Liver (tissue), 3 donors: Measurements from ENCODE around the gene CHRNA5.

Experiments
- CTCF ChIP-seq: fragments of 150-350 bp; IDR thresholded peaks from 2 replicates; pipeline ENCODE4 v1.5.1; 2017; ENCODE audit warnings: improper control_type of control experiment, low read depth, low read length; ENCODE audit not compliant: missing input control
- GABPA ChIP-seq, 2 donors: IDR thresholded peaks in 1 of 2; conservative IDR thresholded peaks in 1 of 2; 2 replicates each; pipeline ENCODE4 v1.6.1; 2016; ENCODE audit warnings: antibody characterized with exemption in 2 of 2, mild to moderate bottlenecking in 1 of 2, moderate library complexity in 1 of 2
- MAX ChIP-seq: IDR thresholded peaks from 2 replicates; pipeline ENCODE4 v1.6.1; 2016; ENCODE audit warnings: antibody characterized with exemption
- RAD21 ChIP-seq, 2 donors: IDR thresholded peaks; 2 replicates each; pipeline ENCODE4 v1.6.1; 2016; ENCODE audit warnings: antibody characterized with exemption in 2 of 2, mild to moderate bottlenecking in 2 of 2
- REST ChIP-seq: IDR thresholded peaks from 2 replicates; pipeline ENCODE4 v1.6.1; 2016; ENCODE audit warnings: antibody characterized with exemption, mild to moderate bottlenecking
- SP1 ChIP-seq: IDR thresholded peaks from 2 replicates; pipeline ENCODE4 v1.6.1; 2018; ENCODE audit warnings: antibody characterized with exemption, mild to moderate bottlenecking
- YY1 ChIP-seq: IDR thresholded peaks from 2 replicates; pipeline ENCODE4 v1.6.1; 2016; ENCODE audit warnings: antibody characterized with exemption, mild to moderate bottlenecking
- donor health status: healthy.
- donor health status: healthy.

GRCh38 chr15:78597583-78597982 is 32.3 kb downstream of the CHRNA5 start:
- TF ChIP-seq REST (no peak), CTCF (no peak), GABPA (IDR thresholded peaks at IDR 0.05 in 1 of 2, conservative IDR thresholded peaks at IDR 0.05 in 1 of 2) (no peak), YY1 (no peak), MAX (no peak), SP1 (no peak), RAD21 (IDR thresholded peaks at IDR 0.05) (no peak)
